Neuronal stem cell (in vitro differentiated cells): ENCODE measurements around the gene SLCO2A1.

Experiments
- DNase-seq: peaks from one replicate; pipeline ENCODE4 v3.0.0-alpha.2; 2013; ENCODE audit warnings: low spot score
- H2AFZ ChIP-seq: one replicate; pipeline ENCODE4 v1.6.1; 2013; ENCODE audit warnings: mild to moderate bottlenecking, low read length, inconsistent platforms
- H2AK5ac ChIP-seq: 2 replicates; pipeline ENCODE4 v1.6.1; 2013; ENCODE audit warnings: low read depth, mild to moderate bottlenecking, inconsistent platforms, low read length, moderate library complexity, mixed read lengths
- H2BK120ac ChIP-seq: 2 replicates; pipeline ENCODE4 v1.6.1; 2013; ENCODE audit warnings: low read depth, mild to moderate bottlenecking, inconsistent platforms, low read length, moderate library complexity, mixed read lengths
- H2BK12ac ChIP-seq: one replicate; pipeline ENCODE4 v1.6.1; 2013; ENCODE audit warnings: low read length, inconsistent platforms
- H2BK15ac ChIP-seq: 2 replicates; pipeline ENCODE4 v1.6.1; 2013; ENCODE audit warnings: mild to moderate bottlenecking, low read length, inconsistent platforms, mixed read lengths
- H2BK5ac ChIP-seq: one replicate; pipeline ENCODE4 v1.6.1; 2013; ENCODE audit warnings: inconsistent platforms, mild to moderate bottlenecking, low read length, moderate library complexity
- H3K14ac ChIP-seq: one replicate; pipeline ENCODE4 v1.6.1; 2013; ENCODE audit warnings: low read length, inconsistent platforms
- H3K18ac ChIP-seq: 2 replicates; pipeline ENCODE4 v1.6.1; 2013; ENCODE audit warnings: low read length, inconsistent platforms
- H3K23ac ChIP-seq: 2 replicates; pipeline ENCODE4 v1.6.1; 2013; ENCODE audit warnings: low read depth, mild to moderate bottlenecking, mixed read lengths, low read length, inconsistent platforms; ENCODE audit not compliant: poor library complexity
- H3K27ac ChIP-seq: replicated peaks from 3 replicates; pipeline ENCODE4 v1.5.1; 2013; ENCODE audit warnings: low read length, inconsistent platforms
- H3K27me3 ChIP-seq, 3 experiments: 2 replicates each; pipeline ENCODE4 v1.6.1; 2013; ENCODE audit warnings: low read length in 3 of 3, mild to moderate bottlenecking in 2 of 3, inconsistent platforms in 1 of 3, low read depth in 1 of 3, mixed read lengths in 1 of 3, moderate library complexity in 1 of 3; ENCODE audit not compliant: control insufficient read depth in 3 of 3, insufficient read depth in 3 of 3
- H3K36me3 ChIP-seq, 2 donors: replicated peaks in 1 of 2; 2 replicates each; pipeline ENCODE4 v1.6.1; 2013; ENCODE audit warnings: low read length in 2 of 2; ENCODE audit not compliant: control insufficient read depth in 2 of 2, insufficient read depth in 2 of 2
- H3K4ac ChIP-seq: 2 replicates; pipeline ENCODE4 v1.6.1; 2013; ENCODE audit warnings: inconsistent platforms, mild to moderate bottlenecking, low read length, moderate library complexity
- H3K4me1 ChIP-seq, 2 donors: 1 replicate in 1 of 2; 2 replicates in 1 of 2; pipeline ENCODE4 v1.6.1; 2013; ENCODE audit warnings: low read length in 2 of 2, low read depth in 1 of 2; ENCODE audit not compliant: control insufficient read depth in 2 of 2, insufficient read depth in 1 of 2
- H3K4me2 ChIP-seq: one replicate; pipeline ENCODE4 v1.6.1; 2013; ENCODE audit warnings: mild to moderate bottlenecking, low read length, inconsistent platforms; ENCODE audit not compliant: insufficient read depth, poor library complexity, severe bottlenecking
- H3K4me3 ChIP-seq, 2 donors: 2 replicates each; pipeline ENCODE4 v1.5.1; 2013; ENCODE audit warnings: low read length in 2 of 2, mild to moderate bottlenecking in 2 of 2, inconsistent platforms in 1 of 2, moderate library complexity in 1 of 2
- H3K79me1 ChIP-seq: one replicate; pipeline ENCODE4 v1.6.1; 2013; ENCODE audit warnings: low read depth, mild to moderate bottlenecking, inconsistent platforms, low read length, moderate library complexity
- H3K9ac ChIP-seq: one replicate; pipeline ENCODE4 v1.6.1; 2013; ENCODE audit warnings: mild to moderate bottlenecking, low read depth, low read length, inconsistent platforms; ENCODE audit not compliant: poor library complexity
- H3K9me3 ChIP-seq, 2 donors: replicated peaks in 1 of 2; 2 replicates each; pipeline versions ENCODE3 to v1.6.1; 2013; ENCODE audit warnings: low read length in 2 of 2, mild to moderate bottlenecking in 2 of 2, inconsistent platforms in 1 of 2, low read depth in 1 of 2, mixed read lengths in 1 of 2, moderate library complexity in 1 of 2; ENCODE audit not compliant: control insufficient read depth in 2 of 2, insufficient read depth in 1 of 2
- H4K8ac ChIP-seq: one replicate; pipeline ENCODE4 v1.6.1; 2013; ENCODE audit warnings: low read depth, mild to moderate bottlenecking, inconsistent platforms, low read length, moderate library complexity
- H4K91ac ChIP-seq: one replicate; pipeline ENCODE4 v1.6.1; 2013; ENCODE audit warnings: low read length, low read depth, mild to moderate bottlenecking, inconsistent platforms; ENCODE audit not compliant: poor library complexity
- WGBS, 2 donors: extraction: QIAGEN DNeasy Blood & Tissue Kit; methylation state at CpG; one replicate each; pipeline ENCODE4 v1.1.7; 2013; ENCODE audit warnings: missing lambda C conversion rate in 2 of 2, mixed read lengths in 1 of 2; ENCODE audit not compliant: insufficient read length in 2 of 2, insufficient replicate concordance in 1 of 2; ENCODE audit errors: extremely low coverage in 2 of 2; 5-methylcytosine and 5-hydroxymethylcytosine counted together

SLCO2A1 gene

GRCh38 chr3:134013280-134013679 is 16.4 kb downstream of the SLCO2A1 start:
- no peak overlapping the region for H2BK12ac ChIP-seq
- no peak overlapping the region for H2BK15ac ChIP-seq
- no peaks in the 10 kb centered on the region for H3K9me3 ChIP-seq
- no peak overlapping the region for H4K91ac ChIP-seq
- no peaks in the 10 kb centered on the region for H3K36me3 ChIP-seq
- no peak overlapping the region for H3K4me3 ChIP-seq
- H3K14ac ChIP-seq: no peak overlapping the region
- no peak overlapping the region for H3K23ac ChIP-seq
- no CpG with 5 or more reads among the region's 3 CpGs for WGBS, 2 donors
- no peak overlapping the region for H2BK5ac ChIP-seq
- H3K27ac ChIP-seq: no peak overlapping the region
- no peak overlapping the region for H2AK5ac ChIP-seq
- H3K79me1 ChIP-seq: no peaks in the 10 kb centered on the region
- no peak overlapping the region for H3K4ac ChIP-seq
- no peak overlapping the region for H3K18ac ChIP-seq
- no peak overlapping the region for H2BK120ac ChIP-seq
- no peak overlapping the region for H2AFZ ChIP-seq
- H4K8ac ChIP-seq: no peak overlapping the region
- H3K4me1 ChIP-seq: no peaks in the 10 kb centered on the region
- no peak overlapping the region for H3K9ac ChIP-seq
- no peaks in the 10 kb centered on the region for H3K27me3 ChIP-seq
- no peak overlapping the region for H3K4me2 ChIP-seq
- DNase-seq: no peak

- Histone ChIP-seq H3K79me1 (no peaks in the 10 kb centered on the region), H2BK12ac (no peak overlapping the region), H3K23ac (no peak overlapping the region), H3K36me3 (no peaks in the 10 kb centered on the region), H3K4me3 (no peak overlapping the region), H3K9me3 (peaks cover 0 to 2% of the 10 kb centered on the region in 2 donors), H3K9ac (no peak overlapping the region), H4K8ac (no peak overlapping the region), H2AK5ac (no peak overlapping the region), H2BK15ac (no peak overlapping the region), H2BK120ac (no peak overlapping the region), H3K4me1 (no peaks in the 10 kb centered on the region), H2AFZ (no peak overlapping the region), H3K18ac (no peak overlapping the region), H3K14ac (no peak overlapping the region), H3K27me3 (no peaks in the 10 kb centered on the region), H3K4ac (no peak overlapping the region), H4K91ac (no peak overlapping the region), H3K27ac (no peak overlapping the region), H3K4me2 (no peak overlapping the region), H2BK5ac (no peak overlapping the region)
- WGBS, 2 donors: no CpG with 5 or more reads among the region's 5 CpGs
- DNase-seq: no peak
Measured at GRCh38 chr3:134009345-134010000, 20.3 kb downstream of the SLCO2A1 start.

GRCh38 chr3:134008630-134009156 is 21.0 kb downstream of the SLCO2A1 start:
- Histone ChIP-seq H3K36me3 (no peaks in the 10 kb centered on the region), H4K8ac (no peak overlapping the region), H3K14ac (no peak overlapping the region), H2AK5ac (no peak overlapping the region), H3K18ac (no peak overlapping the region), H2BK5ac (no peak overlapping the region), H3K79me1 (no peaks in the 10 kb centered on the region), H3K4me1 (no peaks in the 10 kb centered on the region), H4K91ac (no peak overlapping the region), H3K4ac (no peak overlapping the region), H2AFZ (no peak overlapping the region), H2BK120ac (no peak overlapping the region), H3K9ac (no peak overlapping the region), H3K4me2 (no peak overlapping the region), H3K9me3 (peaks cover 0 to 2% of the 10 kb centered on the region in 2 donors), H2BK15ac (no peak overlapping the region), H3K27ac (no peak overlapping the region), H3K23ac (no peak overlapping the region), H2BK12ac (no peak overlapping the region), H3K4me3 (no peak overlapping the region), H3K27me3 (no peaks in the 10 kb centered on the region)
- no peak for DNase-seq
- WGBS, 2 donors: no CpG with 5 or more reads among the region's 2 CpGs

GRCh38 chr3:134007819-134008218 is 21.9 kb downstream of the SLCO2A1 start:
- Histone ChIP-seq H3K23ac (no peak overlapping the region), H3K4ac (no peak overlapping the region), H2BK15ac (no peak overlapping the region), H3K4me1 (no peaks in the 10 kb centered on the region), H2BK12ac (no peak overlapping the region), H4K8ac (no peak overlapping the region), H3K18ac (no peak overlapping the region), H3K4me3 (no peak overlapping the region), H3K9ac (no peak overlapping the region), H3K27ac (no peak overlapping the region), H3K14ac (no peak overlapping the region), H3K9me3 (peaks cover 0 to 2% of the 10 kb centered on the region in 2 donors), H3K4me2 (no peak overlapping the region), H2BK5ac (no peak overlapping the region), H2BK120ac (no peak overlapping the region), H3K27me3 (peaks cover 0 to 4% (median 0%) of the 10 kb centered on the region in 3 experiments), H4K91ac (no peak overlapping the region), H2AK5ac (no peak overlapping the region), H3K79me1 (no peaks in the 10 kb centered on the region), H3K36me3 (no peaks in the 10 kb centered on the region), H2AFZ (no peak overlapping the region)
- WGBS, 2 donors: no CpG with 5 or more reads among the region's 3 CpGs
- DNase-seq: no peak
